Measurements from ENCODE around the gene RASSF5.

- TF ChIP-seq POLR2A (IDR thresholded peaks at IDR 0.05; ENCODE audit: low read depth, low read length), result no peak
- no peak for TF ChIP-seq POLR2AphosphoS5 (IDR thresholded peaks at IDR 0.05; ENCODE audit: low read depth, low read length)
- TF ChIP-seq TAF1 (IDR thresholded peaks at IDR 0.05; ENCODE audit: low read depth, low read length), result no peak
- no peak for TF ChIP-seq PAX5 (IDR thresholded peaks at IDR 0.05; ENCODE audit: insufficient read depth, low read length, severe bottlenecking)
- TF ChIP-seq SPI1 (IDR thresholded peaks at IDR 0.05; ENCODE audit: low read depth, low read length), result no peak
Observed at GRCh38 chr1:206537141-206537540, 29.8 kb downstream of the RASSF5 start.

All from GM12891 (cell line).